ENCODE data around the gene UGT1A1.

UGT1A1 gene

DNA sequence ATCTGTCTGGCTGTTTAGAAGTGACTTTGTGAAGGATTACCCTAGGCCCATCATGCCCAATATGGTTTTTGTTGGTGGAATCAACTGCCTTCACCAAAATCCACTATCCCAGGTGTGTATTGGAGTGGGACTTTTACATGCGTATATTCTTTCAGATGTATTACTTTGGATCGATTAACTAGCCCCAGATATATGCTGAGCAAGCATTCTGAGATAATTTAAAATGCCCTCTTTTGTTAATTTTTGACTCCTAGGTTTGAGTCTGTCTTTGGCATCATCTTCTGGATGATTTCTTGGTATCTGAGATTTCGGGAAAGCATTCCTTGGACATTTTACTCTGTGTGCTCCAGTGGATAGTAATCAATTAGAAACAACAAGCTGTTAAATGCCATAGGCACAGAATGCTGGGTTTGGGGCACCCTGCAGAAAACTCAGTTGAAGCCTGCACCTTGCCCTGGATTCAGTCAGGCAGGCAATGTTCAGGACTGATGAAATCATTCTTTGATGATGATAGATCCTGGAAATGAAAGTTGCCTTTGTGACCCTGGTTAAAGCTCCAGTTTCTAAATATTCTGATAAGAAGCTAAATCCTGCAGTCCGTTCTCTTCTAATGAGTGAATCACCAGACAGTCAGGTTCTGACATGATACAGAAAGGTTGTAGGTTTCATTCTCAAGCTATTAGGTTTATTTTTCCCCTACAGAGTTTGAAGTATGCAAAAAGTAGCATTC lies 1.1 kb downstream of the UGT1A1 start:
- H3K36me3 ChIP-seq (ENCODE audit: control insufficient read depth, insufficient read depth, low read length) = no peaks in the 10 kb centered on the region
- H3K9ac ChIP-seq (ENCODE audit: low read depth, low read length) = no peak overlapping the region
- H3K27ac ChIP-seq (ENCODE audit: low read depth, low read length) = no peak overlapping the region
- H3K9me3 ChIP-seq (ENCODE audit: control insufficient read depth, insufficient read depth, low read length) = peaks cover 15% of the 10 kb centered on the region; the same call in 1 of the 2 replicates
- no peak overlapping the region for H3K4me3 ChIP-seq (ENCODE audit: low read depth, low read length)
- H3K4me1 ChIP-seq (ENCODE audit: control insufficient read depth, insufficient read depth, low read length) = no peaks in the 10 kb centered on the region
- H3K27me3 ChIP-seq (ENCODE audit: control insufficient read depth, insufficient read depth, low read length) = no peaks in the 10 kb centered on the region

DNA sequence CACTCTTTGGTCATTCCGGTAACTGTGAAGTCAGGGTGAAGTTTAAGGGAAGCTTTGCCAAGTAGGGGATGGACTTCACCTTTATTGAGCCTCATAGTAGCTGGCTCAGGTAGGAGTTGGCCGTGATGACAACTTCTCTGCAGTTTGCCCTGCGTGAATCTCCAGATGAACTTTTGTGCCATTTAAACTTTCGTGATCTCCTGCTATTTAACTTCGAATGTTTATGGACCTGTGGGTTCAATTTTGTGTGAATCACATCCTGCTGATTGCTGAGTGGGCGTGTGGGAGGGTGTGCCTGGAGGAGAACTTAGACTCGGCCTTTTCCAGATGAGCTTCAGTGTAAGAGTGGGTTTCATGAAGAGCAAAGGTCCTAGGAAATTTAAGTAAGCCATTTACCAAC lies 4.2 kb downstream of the UGT1A1 start:
- Histone ChIP-seq H3K9ac (ENCODE audit: low read depth, low read length) (no peak overlapping the region), H3K4me1 (ENCODE audit: control insufficient read depth, insufficient read depth, low read length) (no peaks in the 10 kb centered on the region), H3K4me3 (ENCODE audit: low read depth, low read length) (no peak overlapping the region), H3K36me3 (ENCODE audit: control insufficient read depth, insufficient read depth, low read length) (no peaks in the 10 kb centered on the region), H3K27ac (ENCODE audit: low read depth, low read length) (no peak overlapping the region), H3K27me3 (ENCODE audit: control insufficient read depth, insufficient read depth, low read length) (no peaks in the 10 kb centered on the region), H3K9me3 (ENCODE audit: control insufficient read depth, insufficient read depth, low read length) (0 out of 2 replicates have a peak, but pooled peaks cover 7% of the 10 kb centered on the region)

DNA sequence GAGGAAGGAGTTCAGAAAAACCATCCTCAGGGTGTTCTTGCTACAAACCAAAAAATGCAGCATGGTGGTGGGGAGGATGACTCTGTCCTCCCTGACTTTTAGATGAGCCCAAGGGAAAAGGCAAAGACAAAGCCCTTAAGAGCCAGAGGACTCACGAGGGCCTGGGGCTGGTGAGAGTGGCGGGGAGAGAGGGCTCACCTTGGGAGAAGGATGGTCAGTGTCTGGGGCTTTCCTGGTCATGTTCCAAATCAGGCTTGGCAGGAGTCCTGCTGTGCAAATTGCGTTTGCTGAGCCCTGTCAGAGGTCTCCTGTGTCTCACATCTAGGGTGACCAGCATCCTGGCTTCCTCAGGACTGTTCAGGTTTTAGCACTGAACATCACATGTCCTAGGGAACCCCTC lies 4.7 kb downstream of the UGT1A1 start:
- H3K27me3 ChIP-seq (ENCODE audit: control insufficient read depth, insufficient read depth, low read length) = no peaks in the 10 kb centered on the region
- H3K4me3 ChIP-seq (ENCODE audit: low read depth, low read length) = no peak overlapping the region
- H3K4me1 ChIP-seq (ENCODE audit: control insufficient read depth, insufficient read depth, low read length) = no peaks in the 10 kb centered on the region
- H3K9ac ChIP-seq (ENCODE audit: low read depth, low read length) = no peak overlapping the region
- H3K27ac ChIP-seq (ENCODE audit: low read depth, low read length) = no peak overlapping the region
- no peaks in the 10 kb centered on the region for H3K36me3 ChIP-seq (ENCODE audit: control insufficient read depth, insufficient read depth, low read length)
- H3K9me3 ChIP-seq (ENCODE audit: control insufficient read depth, insufficient read depth, low read length) = 0 out of 2 replicates have a peak, but pooled peaks cover 7% of the 10 kb centered on the region

DNA sequence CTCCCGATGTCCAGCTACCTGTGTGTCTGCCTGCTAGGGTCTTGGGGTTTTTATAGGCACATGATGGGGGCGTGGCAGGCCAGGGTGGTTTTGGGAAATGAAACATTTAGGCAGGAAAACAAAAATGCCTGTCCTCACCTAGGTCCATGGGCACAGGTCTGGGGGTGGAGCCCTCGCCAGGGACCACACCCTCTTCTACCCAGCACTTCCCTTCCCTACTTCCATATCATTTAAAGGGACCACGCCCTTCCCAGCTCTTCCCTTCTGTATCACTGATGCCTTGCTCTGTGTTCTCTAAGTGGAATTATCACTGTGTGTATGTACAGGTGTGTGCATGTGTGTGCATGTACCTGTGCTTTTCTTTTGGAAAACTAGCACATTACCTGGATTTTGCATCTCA lies 6.3 kb downstream of the UGT1A1 start:
- no peak overlapping the region for H3K4me3 ChIP-seq (ENCODE audit: low read depth, low read length)
- H3K27me3 ChIP-seq (ENCODE audit: control insufficient read depth, insufficient read depth, low read length) = no peaks in the 10 kb centered on the region
- H3K27ac ChIP-seq (ENCODE audit: low read depth, low read length) = no peak overlapping the region
- H3K9ac ChIP-seq (ENCODE audit: low read depth, low read length) = no peak overlapping the region
- H3K4me1 ChIP-seq (ENCODE audit: control insufficient read depth, insufficient read depth, low read length) = no peaks in the 10 kb centered on the region
- no peaks in the 10 kb centered on the region for H3K9me3 ChIP-seq (ENCODE audit: control insufficient read depth, insufficient read depth, low read length)
- no peaks in the 10 kb centered on the region for H3K36me3 ChIP-seq (ENCODE audit: control insufficient read depth, insufficient read depth, low read length)

DNA sequence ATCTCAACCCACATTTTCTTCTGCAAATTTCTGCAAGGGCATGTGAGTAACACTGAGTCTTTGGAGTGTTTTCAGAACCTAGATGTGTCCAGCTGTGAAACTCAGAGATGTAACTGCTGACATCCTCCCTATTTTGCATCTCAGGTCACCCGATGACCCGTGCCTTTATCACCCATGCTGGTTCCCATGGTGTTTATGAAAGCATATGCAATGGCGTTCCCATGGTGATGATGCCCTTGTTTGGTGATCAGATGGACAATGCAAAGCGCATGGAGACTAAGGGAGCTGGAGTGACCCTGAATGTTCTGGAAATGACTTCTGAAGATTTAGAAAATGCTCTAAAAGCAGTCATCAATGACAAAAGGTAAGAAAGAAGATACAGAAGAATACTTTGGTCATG lies 8.0 kb downstream of the UGT1A1 start:
- Histone ChIP-seq H3K9ac (ENCODE audit: low read depth, low read length) (no peak overlapping the region), H3K27ac (ENCODE audit: low read depth, low read length) (no peak overlapping the region), H3K4me3 (ENCODE audit: low read depth, low read length) (no peak overlapping the region), H3K36me3 (ENCODE audit: control insufficient read depth, insufficient read depth, low read length) (no peaks in the 10 kb centered on the region), H3K27me3 (ENCODE audit: control insufficient read depth, insufficient read depth, low read length) (no peaks in the 10 kb centered on the region), H3K4me1 (ENCODE audit: control insufficient read depth, insufficient read depth, low read length) (no peaks in the 10 kb centered on the region), H3K9me3 (ENCODE audit: control insufficient read depth, insufficient read depth, low read length) (no peaks in the 10 kb centered on the region)

DNA sequence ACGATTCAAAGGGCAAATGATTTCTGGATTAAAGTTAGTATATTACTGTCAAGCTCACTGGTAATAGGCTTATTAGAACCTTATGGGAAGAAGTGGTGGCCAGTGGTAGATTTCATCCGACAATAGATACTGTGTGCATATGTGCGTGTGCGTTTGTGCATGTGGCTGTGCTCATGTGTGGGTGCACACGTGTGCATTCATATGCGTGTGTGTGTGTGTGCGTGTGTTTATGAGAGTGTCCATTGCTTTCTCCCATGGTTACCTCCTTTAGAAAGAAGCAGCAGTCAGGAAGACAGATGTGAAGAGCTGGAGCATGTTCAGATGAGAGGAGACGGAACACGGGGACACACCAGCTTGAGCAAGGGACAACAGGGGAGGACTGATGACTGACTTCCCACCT lies 9.2 kb downstream of the UGT1A1 start:
- Histone ChIP-seq H3K36me3 (ENCODE audit: control insufficient read depth, insufficient read depth, low read length) (no peaks in the 10 kb centered on the region), H3K9me3 (ENCODE audit: control insufficient read depth, insufficient read depth, low read length) (no peaks in the 10 kb centered on the region), H3K9ac (ENCODE audit: low read depth, low read length) (no peak overlapping the region), H3K27ac (ENCODE audit: low read depth, low read length) (no peak overlapping the region), H3K4me3 (ENCODE audit: low read depth, low read length) (no peak overlapping the region), H3K4me1 (ENCODE audit: control insufficient read depth, insufficient read depth, low read length) (no peaks in the 10 kb centered on the region), H3K27me3 (ENCODE audit: control insufficient read depth, insufficient read depth, low read length) (no peaks in the 10 kb centered on the region)

DNA sequence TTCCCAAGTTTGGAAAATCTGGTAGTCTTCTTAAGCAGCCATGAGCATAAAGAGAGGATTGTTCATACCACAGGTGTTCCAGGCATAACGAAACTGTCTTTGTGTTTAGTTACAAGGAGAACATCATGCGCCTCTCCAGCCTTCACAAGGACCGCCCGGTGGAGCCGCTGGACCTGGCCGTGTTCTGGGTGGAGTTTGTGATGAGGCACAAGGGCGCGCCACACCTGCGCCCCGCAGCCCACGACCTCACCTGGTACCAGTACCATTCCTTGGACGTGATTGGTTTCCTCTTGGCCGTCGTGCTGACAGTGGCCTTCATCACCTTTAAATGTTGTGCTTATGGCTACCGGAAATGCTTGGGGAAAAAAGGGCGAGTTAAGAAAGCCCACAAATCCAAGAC lies 12.1 kb downstream of the UGT1A1 start:
- Histone ChIP-seq H3K9ac (ENCODE audit: low read depth, low read length) (no peak overlapping the region), H3K4me1 (ENCODE audit: control insufficient read depth, insufficient read depth, low read length) (no peaks in the 10 kb centered on the region), H3K9me3 (ENCODE audit: control insufficient read depth, insufficient read depth, low read length) (peaks cover 13% of the 10 kb centered on the region), H3K4me3 (ENCODE audit: low read depth, low read length) (no peak overlapping the region), H3K36me3 (ENCODE audit: control insufficient read depth, insufficient read depth, low read length) (no peaks in the 10 kb centered on the region), H3K27ac (ENCODE audit: low read depth, low read length) (no peak overlapping the region), H3K27me3 (ENCODE audit: control insufficient read depth, insufficient read depth, low read length) (no peaks in the 10 kb centered on the region)

DNA sequence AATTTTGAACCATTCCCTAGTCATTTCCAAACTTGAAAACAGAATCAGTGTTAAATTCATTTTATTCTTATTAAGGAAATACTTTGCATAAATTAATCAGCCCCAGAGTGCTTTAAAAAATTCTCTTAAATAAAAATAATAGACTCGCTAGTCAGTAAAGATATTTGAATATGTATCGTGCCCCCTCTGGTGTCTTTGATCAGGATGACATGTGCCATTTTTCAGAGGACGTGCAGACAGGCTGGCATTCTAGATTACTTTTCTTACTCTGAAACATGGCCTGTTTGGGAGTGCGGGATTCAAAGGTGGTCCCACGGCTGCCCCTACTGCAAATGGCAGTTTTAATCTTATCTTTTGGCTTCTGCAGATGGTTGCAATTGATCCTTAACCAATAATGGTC lies 12.5 kb downstream of the UGT1A1 start:
- no peaks in the 10 kb centered on the region for H3K36me3 ChIP-seq (ENCODE audit: control insufficient read depth, insufficient read depth, low read length)
- H3K27ac ChIP-seq (ENCODE audit: low read depth, low read length) = no peak overlapping the region
- H3K4me1 ChIP-seq (ENCODE audit: control insufficient read depth, insufficient read depth, low read length) = no peaks in the 10 kb centered on the region
- no peak overlapping the region for H3K4me3 ChIP-seq (ENCODE audit: low read depth, low read length)
- H3K9me3 ChIP-seq (ENCODE audit: control insufficient read depth, insufficient read depth, low read length) = peaks cover 17% of the 10 kb centered on the region
- H3K9ac ChIP-seq (ENCODE audit: low read depth, low read length) = no peak overlapping the region
- no peaks in the 10 kb centered on the region for H3K27me3 ChIP-seq (ENCODE audit: control insufficient read depth, insufficient read depth, low read length)

DNA sequence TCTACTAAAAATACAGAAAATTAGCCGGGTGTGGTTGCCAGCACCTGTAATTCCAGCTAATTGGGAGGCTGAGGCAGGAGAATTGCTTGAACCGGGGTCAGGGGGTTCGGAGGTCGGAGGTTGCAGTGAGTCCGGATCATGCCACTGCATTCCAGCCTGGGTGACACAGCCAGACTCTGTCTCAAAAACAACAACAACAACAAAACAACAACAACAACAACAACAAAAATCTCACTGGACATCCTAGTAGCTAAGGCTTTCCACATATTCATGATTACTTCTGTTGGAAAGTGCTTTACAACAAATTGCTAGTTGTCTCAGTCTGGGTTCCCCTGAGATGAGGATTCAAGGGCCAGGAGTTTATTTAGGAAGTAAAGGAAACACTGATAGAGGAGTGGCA lies 13.8 kb downstream of the UGT1A1 start:
- H3K4me3 ChIP-seq (ENCODE audit: low read depth, low read length) = no peak overlapping the region
- no peaks in the 10 kb centered on the region for H3K27me3 ChIP-seq (ENCODE audit: control insufficient read depth, insufficient read depth, low read length)
- no peak overlapping the region for H3K9ac ChIP-seq (ENCODE audit: low read depth, low read length)
- no peaks in the 10 kb centered on the region for H3K36me3 ChIP-seq (ENCODE audit: control insufficient read depth, insufficient read depth, low read length)
- no peaks in the 10 kb centered on the region for H3K4me1 ChIP-seq (ENCODE audit: control insufficient read depth, insufficient read depth, low read length)
- peaks cover 17% of the 10 kb centered on the region for H3K9me3 ChIP-seq (ENCODE audit: control insufficient read depth, insufficient read depth, low read length)
- H3K27ac ChIP-seq (ENCODE audit: low read depth, low read length) = no peak overlapping the region

DNA sequence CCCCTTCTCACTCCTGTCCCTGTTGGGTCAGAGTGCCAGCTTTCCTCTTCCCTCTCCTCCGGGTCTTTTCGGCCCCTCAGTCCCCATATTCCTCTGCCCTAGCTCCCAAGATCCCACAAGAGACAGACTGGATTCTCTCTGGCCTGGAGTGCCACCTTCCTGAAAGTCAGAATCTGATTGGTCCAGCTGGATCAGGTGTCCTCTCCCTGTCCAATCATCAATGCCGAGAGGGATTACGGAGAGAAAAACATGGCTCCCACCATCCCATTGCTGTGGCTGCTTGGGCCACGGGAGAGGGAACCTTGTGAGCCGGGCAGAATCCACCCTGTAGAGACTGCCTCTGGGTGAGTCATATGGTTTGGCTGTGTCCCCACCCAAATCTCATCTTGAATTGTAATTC lies 15.3 kb downstream of the UGT1A1 start:
- Histone ChIP-seq H3K4me1 (ENCODE audit: control insufficient read depth, insufficient read depth, low read length) (no peaks in the 10 kb centered on the region), H3K27me3 (ENCODE audit: control insufficient read depth, insufficient read depth, low read length) (no peaks in the 10 kb centered on the region), H3K9ac (ENCODE audit: low read depth, low read length) (no peak overlapping the region), H3K4me3 (ENCODE audit: low read depth, low read length) (no peak overlapping the region), H3K27ac (ENCODE audit: low read depth, low read length) (no peak overlapping the region), H3K36me3 (ENCODE audit: control insufficient read depth, insufficient read depth, low read length) (no peaks in the 10 kb centered on the region), H3K9me3 (ENCODE audit: control insufficient read depth, insufficient read depth, low read length) (peaks cover 24% of the 10 kb centered on the region)

DNA sequence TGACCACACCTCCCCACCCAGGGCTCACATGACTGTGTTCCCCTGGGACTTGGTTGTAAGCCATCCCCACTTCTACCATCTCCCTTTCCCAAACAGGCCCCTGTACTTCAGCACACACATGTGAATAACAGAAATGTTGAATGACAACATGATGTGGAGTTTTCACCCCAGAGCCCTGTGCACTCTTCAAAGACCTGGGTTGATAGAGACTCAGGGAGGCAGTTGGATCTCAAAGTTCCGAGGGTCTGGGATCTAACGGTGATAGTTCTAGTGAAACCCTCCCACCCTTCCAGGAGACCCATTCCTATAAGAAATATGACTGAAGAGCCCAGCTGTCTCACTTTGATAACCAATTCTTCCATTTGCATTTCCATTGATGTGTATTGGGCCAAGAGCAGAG lies 18.0 kb downstream of the UGT1A1 start, which contains the start of gene MROH2A:
MROH2A (plus strand) TSS at position 301 of the 400 bp plus-strand sequence. CDS start 1,029 bp downstream, outside the sequence.
- H3K27me3 ChIP-seq (ENCODE audit: control insufficient read depth, insufficient read depth, low read length) = no peaks in the 10 kb centered on the region
- no peak within 1 kb of the TSS for H3K9ac ChIP-seq (ENCODE audit: low read depth, low read length)
- peaks cover 26% of the 10 kb centered on the region for H3K9me3 ChIP-seq (ENCODE audit: control insufficient read depth, insufficient read depth, low read length)
- no peaks in the 10 kb centered on the region for H3K4me1 ChIP-seq (ENCODE audit: control insufficient read depth, insufficient read depth, low read length)
- no peak within 1 kb of the TSS for H3K27ac ChIP-seq (ENCODE audit: low read depth, low read length)
- no peaks in the 10 kb centered on the region for H3K36me3 ChIP-seq (ENCODE audit: control insufficient read depth, insufficient read depth, low read length)
- no peak within 1 kb of the TSS for H3K4me3 ChIP-seq (ENCODE audit: low read depth, low read length)

Measured in HUES48 (cell line).